SU-DHL-6 (cell line): ENCODE results near the gene MYOF.

Experiments used
- EZH2phosphoT487 ChIP-seq: fragments of 200-600 bp; sonication (generic), shearing (Covaris generic); conservative IDR thresholded peaks from 2 replicates; pipeline ENCODE4 v1.6.1; 2018; ENCODE audit warnings: mild to moderate bottlenecking, antibody characterized with exemption, low read length, moderate library complexity, mixed read lengths
- TF ChIP-seq, protein P1 (sequence below): fragments of 200-600 bp; sonication (generic); IDR thresholded peaks from one replicate; pipeline ENCODE4 v1.5.1; 2017; ENCODE audit warnings: antibody characterized with exemption, mild to moderate bottlenecking, low read length, moderate library complexity; ENCODE audit not compliant: insufficient read depth, poor library complexity, severe bottlenecking

DNA sequence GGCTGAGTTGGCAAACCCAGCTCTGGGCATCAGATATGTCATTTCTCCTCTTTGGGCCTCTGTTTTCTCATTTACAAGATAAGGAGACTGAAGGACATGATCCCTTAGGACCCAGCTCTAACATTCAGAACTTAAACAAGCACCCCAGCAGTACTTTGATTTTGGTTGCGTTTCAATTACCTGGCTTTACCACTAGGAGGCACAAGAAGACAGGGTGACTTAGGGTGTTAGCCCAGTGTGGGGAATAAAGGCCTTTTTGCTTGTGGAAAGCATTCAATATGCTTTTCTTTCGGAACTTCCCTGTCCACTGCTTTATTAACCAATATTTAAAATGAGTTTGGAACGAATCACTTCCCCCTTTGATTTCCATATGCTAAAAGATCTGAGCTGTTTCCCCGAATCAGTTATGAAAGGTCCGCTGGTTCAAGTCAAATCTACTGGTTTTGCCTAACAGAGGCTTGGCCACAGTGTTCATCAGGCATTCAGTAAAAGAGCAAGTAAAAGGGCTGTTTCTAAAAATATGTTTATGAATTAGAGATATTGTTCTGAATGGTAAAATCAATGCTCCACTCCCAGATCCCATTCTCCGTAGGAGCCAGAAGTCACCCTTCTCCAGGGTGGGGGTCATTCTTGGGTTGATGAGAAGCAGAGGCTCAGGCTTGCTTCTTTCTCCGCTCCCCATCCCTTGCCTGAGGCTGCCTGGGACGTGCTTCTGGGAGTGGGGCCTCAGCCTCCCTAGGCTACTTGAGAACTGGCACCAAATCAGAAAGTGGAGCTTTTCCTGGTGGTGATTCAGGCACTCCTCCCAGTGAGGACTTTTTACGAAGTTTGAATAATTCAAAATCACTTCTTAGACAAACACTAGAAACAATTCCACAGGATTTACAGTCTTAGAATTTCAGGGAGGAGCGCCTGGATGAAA lies 105.5 kb downstream of the MYOF start:
- TF ChIP-seq, protein P1, sequence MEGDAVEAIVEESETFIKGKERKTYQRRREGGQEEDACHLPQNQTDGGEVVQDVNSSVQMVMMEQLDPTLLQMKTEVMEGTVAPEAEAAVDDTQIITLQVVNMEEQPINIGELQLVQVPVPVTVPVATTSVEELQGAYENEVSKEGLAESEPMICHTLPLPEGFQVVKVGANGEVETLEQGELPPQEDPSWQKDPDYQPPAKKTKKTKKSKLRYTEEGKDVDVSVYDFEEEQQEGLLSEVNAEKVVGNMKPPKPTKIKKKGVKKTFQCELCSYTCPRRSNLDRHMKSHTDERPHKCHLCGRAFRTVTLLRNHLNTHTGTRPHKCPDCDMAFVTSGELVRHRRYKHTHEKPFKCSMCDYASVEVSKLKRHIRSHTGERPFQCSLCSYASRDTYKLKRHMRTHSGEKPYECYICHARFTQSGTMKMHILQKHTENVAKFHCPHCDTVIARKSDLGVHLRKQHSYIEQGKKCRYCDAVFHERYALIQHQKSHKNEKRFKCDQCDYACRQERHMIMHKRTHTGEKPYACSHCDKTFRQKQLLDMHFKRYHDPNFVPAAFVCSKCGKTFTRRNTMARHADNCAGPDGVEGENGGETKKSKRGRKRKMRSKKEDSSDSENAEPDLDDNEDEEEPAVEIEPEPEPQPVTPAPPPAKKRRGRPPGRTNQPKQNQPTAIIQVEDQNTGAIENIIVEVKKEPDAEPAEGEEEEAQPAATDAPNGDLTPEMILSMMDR: peak; percentile 74
- no peak for TF ChIP-seq EZH2phosphoT487
